Neural cell (in vitro differentiated cells): ENCODE data around the gene KIF4A. TPM values are rescaled to one million over a fixed set of nuclear protein-coding genes. Genes with fewer than 3 reads are reported as not detected.

Source experiments
- H2AFZ ChIP-seq: fragments of 200-600, 300-800 bp; sonication (generic), shearing (Covaris generic); 2 replicates; pipeline ENCODE4 v1.6.0; 2014; ENCODE audit warnings: low read depth, mild to moderate bottlenecking, antibody characterized with exemption, low read length, moderate library complexity
- H3F3A ChIP-seq: fragments of 200-600 bp; shearing (Covaris generic); 2 replicates; pipeline ENCODE4 v1.6.1; 2016; ENCODE audit warnings: mild to moderate bottlenecking, moderate library complexity, mixed read lengths, antibody characterized with exemption, low read length; ENCODE audit not compliant: insufficient read depth, poor library complexity, severe bottlenecking
- H3K27ac ChIP-seq: fragments of 200-600, 300-800 bp; sonication (generic), shearing (Covaris generic); 2 replicates; pipeline ENCODE4 v1.5.1; 2014; ENCODE audit warnings: mild to moderate bottlenecking, low read length, moderate library complexity
- H3K27me3 ChIP-seq: fragments of 300-800, 200-600 bp; sonication (generic), shearing (Covaris generic); 2 replicates; pipeline ENCODE4 v1.6.0; 2014; ENCODE audit warnings: mild to moderate bottlenecking, low read depth, low read length, moderate library complexity; ENCODE audit not compliant: insufficient read depth
- H3K36me3 ChIP-seq: fragments of 300-800, 200-600 bp; sonication (generic), shearing (Covaris generic); 2 replicates; pipeline ENCODE4 v1.5.1; 2014; ENCODE audit warnings: mild to moderate bottlenecking, antibody characterized with exemption, low read length, moderate library complexity; ENCODE audit not compliant: insufficient read depth
- H3K4me2 ChIP-seq: fragments of 300-800, 200-600 bp; sonication (generic), shearing (Covaris generic); 2 replicates; pipeline ENCODE4 v1.6.0; 2014; ENCODE audit warnings: mild to moderate bottlenecking, low read length
- H3K4me3 ChIP-seq: fragments of 300-800, 200-600 bp; sonication (generic), shearing (Covaris generic); 2 replicates; pipeline ENCODE4 v1.5.1; 2014; ENCODE audit warnings: mild to moderate bottlenecking, low read length, moderate library complexity
- H3K79me2 ChIP-seq: fragments of 200-600 bp; shearing (Covaris generic); replicated peaks from 2 replicates; pipeline ENCODE4 v1.6.0; 2014; ENCODE audit warnings: mild to moderate bottlenecking, low read length, moderate library complexity; ENCODE audit not compliant: insufficient read depth
- H3K9ac ChIP-seq: fragments of 300-800, 200-600 bp; sonication (generic), shearing (Covaris generic); 2 replicates; pipeline ENCODE4 v1.6.1; 2016; ENCODE audit warnings: mild to moderate bottlenecking, low read length, mixed read lengths
- H3K9me2 ChIP-seq: fragments of 200-600 bp; shearing (Covaris generic); 2 replicates; pipeline ENCODE4 v1.6.1; 2016; ENCODE audit warnings: mild to moderate bottlenecking, low read length, mixed read lengths; ENCODE audit not compliant: insufficient read depth
- H3K9me3 ChIP-seq: fragments of 200-600, 300-800 bp; sonication (generic), shearing (Covaris generic); 2 replicates; pipeline ENCODE4 v1.6.1; 2016; ENCODE audit warnings: mild to moderate bottlenecking, mixed run types, low read length, moderate library complexity, mixed read lengths
- H4K20me1 ChIP-seq: fragments of 200-600 bp; shearing (Covaris generic); 2 replicates; pipeline ENCODE4 v1.6.1; 2016; ENCODE audit warnings: mild to moderate bottlenecking, mixed run types; ENCODE audit not compliant: insufficient read depth
- CTCF ChIP-seq: fragments of 450-650 bp; IDR thresholded peaks from 2 replicates; pipeline ENCODE4 v1.5.1; 2014; ENCODE audit warnings: antibody characterized with exemption, mild to moderate bottlenecking, moderate library complexity; ENCODE audit not compliant: poor library complexity, severe bottlenecking
- EP300 ChIP-seq: fragments of 450-650 bp; conservative IDR thresholded peaks from 2 replicates; pipeline ENCODE4 v1.6.1; 2014; ENCODE audit warnings: antibody characterized with exemption, mild to moderate bottlenecking, moderate library complexity; ENCODE audit not compliant: poor library complexity, severe bottlenecking
- EZH2 ChIP-seq: fragments of 200-600, 300-800 bp; shearing (Covaris generic), sonication (generic); IDR thresholded peaks from 2 replicates; pipeline ENCODE4 v1.6.1; 2014; ENCODE audit warnings: antibody characterized with exemption, low read length, borderline replicate concordance, mild to moderate bottlenecking; ENCODE audit not compliant: insufficient read depth, poor library complexity, severe bottlenecking
- MXI1 ChIP-seq: fragments of 450-650 bp; conservative IDR thresholded peaks from 2 replicates; pipeline ENCODE4 v1.6.1; 2014; ENCODE audit warnings: antibody characterized with exemption, mild to moderate bottlenecking; ENCODE audit not compliant: poor library complexity, severe bottlenecking
- POLR2AphosphoS5 ChIP-seq: IDR thresholded peaks from 2 replicates; pipeline ENCODE4 v1.6.1; 2012
- RAD21 ChIP-seq: fragments of 450-650 bp; conservative IDR thresholded peaks from 2 replicates; pipeline ENCODE4 v1.6.1; 2014; ENCODE audit warnings: antibody characterized with exemption, mild to moderate bottlenecking, moderate library complexity
- REST ChIP-seq: IDR thresholded peaks from 2 replicates; pipeline ENCODE4 v1.6.1; 2012; ENCODE audit warnings: borderline replicate concordance
- SMC3 ChIP-seq: fragments of 450-650 bp; conservative IDR thresholded peaks from 2 replicates; pipeline ENCODE4 v1.6.1; 2014; ENCODE audit warnings: antibody characterized with exemption, mild to moderate bottlenecking, moderate library complexity; ENCODE audit not compliant: poor library complexity
- TAF1 ChIP-seq: IDR thresholded peaks from 2 replicates; pipeline ENCODE4 v1.6.1; 2012; ENCODE audit warnings: low read depth
- polyA plus RNA-seq: library from polyadenylated mRNA; depleted of rRNA; stranded (reverse); fragments of >200 nt; gene quantifications from 2 replicates; pipeline ENCODE4 v1.2.3, GENCODE V29; 2014

KIF4A gene
- polyA plus RNA-seq, 1 donor from 2014 or later: 1.1 TPM

GRCh38 chrX:70437921-70438665 is 148.2 kb downstream of the KIF4A start:
- Histone ChIP-seq H3K4me3 (no peak overlapping the region), H3K36me3 (no peaks in the 10 kb centered on the region), H3K9me3 (no peaks in the 10 kb centered on the region), H3K9ac (no peak overlapping the region), H3K27me3 (no peaks in the 10 kb centered on the region), H3K27ac (no peak overlapping the region), H3F3A (no peaks in the 10 kb centered on the region), H3K79me2 (no peaks in the 10 kb centered on the region), H3K9me2 (no peaks in the 10 kb centered on the region), H3K4me2 (no peak overlapping the region), H4K20me1 (no peaks in the 10 kb centered on the region), H2AFZ (no peak overlapping the region)
- TF ChIP-seq MXI1 (no peak), EP300 (no peak), REST (no peak), RAD21 (no peak), POLR2AphosphoS5 (no peak), TAF1 (no peak), EZH2 (no peak), SMC3 (no peak), CTCF (no peak)

GRCh38 chrX:70439016-70439415 is 149.1 kb downstream of the KIF4A start:
- H3F3A ChIP-seq: no peaks in the 10 kb centered on the region
- H3K4me3 ChIP-seq: no peak overlapping the region
- H2AFZ ChIP-seq: no peak overlapping the region
- H3K36me3 ChIP-seq: no peaks in the 10 kb centered on the region
- no peaks in the 10 kb centered on the region for H4K20me1 ChIP-seq
- no peaks in the 10 kb centered on the region for H3K79me2 ChIP-seq
- no peak for TF ChIP-seq EZH2
- TF ChIP-seq EP300: no peak
- TF ChIP-seq POLR2AphosphoS5: no peak
- no peak for TF ChIP-seq REST
- TF ChIP-seq CTCF: no peak
- no peak for TF ChIP-seq SMC3
- no peak for TF ChIP-seq MXI1
- no peak for TF ChIP-seq TAF1
- no peak for TF ChIP-seq RAD21
- no peaks in the 10 kb centered on the region for H3K9me2 ChIP-seq
- no peak overlapping the region for H3K4me2 ChIP-seq
- H3K27ac ChIP-seq: no peak overlapping the region
- H3K9ac ChIP-seq: no peak overlapping the region
- no peaks in the 10 kb centered on the region for H3K9me3 ChIP-seq
- no peaks in the 10 kb centered on the region for H3K27me3 ChIP-seq
